ENCODE measurements around the gene PRDM16.

The PRDM16 gene

DNA sequence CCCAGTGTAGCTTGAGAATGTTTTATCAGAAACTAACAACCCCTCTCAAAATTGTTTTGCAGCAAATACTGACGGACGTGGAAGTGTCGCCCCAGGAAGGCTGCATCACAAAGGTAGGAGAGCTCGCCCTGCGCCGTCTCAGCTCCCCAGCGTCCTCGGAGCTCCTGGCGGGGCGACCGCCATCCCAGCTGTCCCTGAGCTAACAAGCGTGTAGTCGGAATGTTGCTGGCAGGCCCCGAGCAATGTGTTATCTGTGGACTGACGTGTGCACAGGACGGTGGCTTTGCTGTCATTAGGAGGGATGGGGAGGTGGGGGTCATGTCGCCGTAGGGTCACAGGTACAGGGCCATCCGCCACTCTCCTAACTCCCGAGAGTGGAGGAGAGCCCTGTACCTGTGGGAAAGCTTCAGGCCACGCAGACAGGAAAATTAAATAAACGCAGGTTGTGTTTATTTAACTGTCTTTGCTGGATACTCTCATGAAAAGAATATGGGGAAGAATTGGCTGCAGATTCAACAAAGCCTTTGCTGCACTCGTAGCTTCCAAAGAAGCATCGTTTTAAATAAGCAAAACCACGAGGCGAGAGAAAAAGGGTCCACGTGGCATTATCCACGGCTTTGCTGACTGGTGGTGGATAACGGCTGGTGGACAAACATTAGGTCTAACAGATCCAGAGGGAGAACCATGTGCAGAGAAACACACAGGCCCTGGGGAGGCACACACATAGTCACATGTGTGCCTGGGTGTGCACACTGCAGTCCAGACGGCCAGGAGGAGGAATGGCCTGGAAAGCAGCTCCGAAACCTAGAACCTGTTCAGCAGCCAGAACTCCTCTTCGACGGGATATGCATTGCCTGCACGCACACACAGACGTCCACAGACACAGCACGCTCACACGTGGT is 175.3 kb downstream of the PRDM16 start:
- Histone ChIP-seq H3K36me3 (ENCODE audit: insufficient read depth, low read length) (no peaks in the 10 kb centered on the region), H3K27me3 (ENCODE audit: control insufficient read depth, insufficient read depth, low read length) (peaks cover 8% of the 10 kb centered on the region), H3K4me1 (ENCODE audit: control insufficient read depth, insufficient read depth, low read length) (no peaks in the 10 kb centered on the region), H3K4me3 (ENCODE audit: low read length) (no peak overlapping the region), H3K9me3 (replicated peaks; ENCODE audit: low read length) (no peaks in the 10 kb centered on the region), H3K4me2 (ENCODE audit: low read length) (no peak overlapping the region), H3K9ac (ENCODE audit: low read depth, low read length) (no peak overlapping the region)

DNA sequence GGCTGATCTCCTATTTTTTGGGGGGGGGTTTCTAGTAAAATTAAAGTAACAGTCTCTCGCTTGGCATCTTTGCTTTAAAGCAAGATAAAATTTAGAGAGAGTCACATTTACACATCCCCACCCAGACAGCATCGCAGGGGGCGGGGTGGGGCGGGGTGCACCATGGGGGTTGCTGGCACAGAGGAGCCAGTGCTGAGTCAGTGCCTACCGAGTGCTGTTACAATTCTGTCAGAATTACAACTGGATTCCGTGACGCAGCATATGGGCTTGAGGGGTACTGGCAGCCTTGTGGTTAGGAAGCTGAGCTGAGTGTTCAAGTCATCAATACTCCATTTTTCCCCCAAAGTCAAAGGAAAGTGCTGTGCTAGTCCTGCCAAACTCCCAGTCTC is 175.9 kb downstream of the PRDM16 start:
- Histone ChIP-seq H3K36me3 (ENCODE audit: insufficient read depth, low read length) (no peaks in the 10 kb centered on the region), H3K9me3 (replicated peaks; ENCODE audit: low read length) (no peaks in the 10 kb centered on the region), H3K4me3 (ENCODE audit: low read length) (no peak overlapping the region), H3K27me3 (ENCODE audit: control insufficient read depth, insufficient read depth, low read length) (peaks cover 8% of the 10 kb centered on the region), H3K4me2 (ENCODE audit: low read length) (no peak overlapping the region), H3K4me1 (ENCODE audit: control insufficient read depth, insufficient read depth, low read length) (no peaks in the 10 kb centered on the region), H3K9ac (ENCODE audit: low read depth, low read length) (no peak overlapping the region)

DNA sequence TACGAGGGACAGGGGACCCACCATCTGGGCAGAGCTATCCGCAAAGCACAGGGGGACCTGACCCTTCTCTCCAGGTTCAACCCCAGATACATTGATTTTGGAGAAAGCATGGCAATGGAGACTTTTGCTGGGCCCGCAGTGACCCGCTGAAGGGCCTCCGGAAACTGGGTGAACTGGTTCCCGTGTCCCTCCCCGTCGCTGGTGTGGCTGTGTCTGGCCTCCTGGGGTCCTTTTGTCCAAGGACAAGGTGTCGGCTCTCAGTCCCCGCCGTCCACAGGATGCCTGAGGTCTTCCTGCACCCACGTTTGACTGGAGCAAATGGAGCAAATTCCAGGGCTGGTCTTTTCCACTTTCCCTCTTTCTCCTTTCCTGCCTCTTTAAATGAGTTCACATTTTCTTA is 176.3 kb downstream of the PRDM16 start:
- no peaks in the 10 kb centered on the region for H3K4me1 ChIP-seq (ENCODE audit: control insufficient read depth, insufficient read depth, low read length)
- no peak overlapping the region for H3K4me2 ChIP-seq (ENCODE audit: low read length)
- H3K27me3 ChIP-seq (ENCODE audit: control insufficient read depth, insufficient read depth, low read length) = peaks cover 8% of the 10 kb centered on the region
- H3K9ac ChIP-seq (ENCODE audit: low read depth, low read length) = no peak overlapping the region
- no peaks in the 10 kb centered on the region for H3K9me3 ChIP-seq (replicated peaks; ENCODE audit: low read length)
- H3K4me3 ChIP-seq (ENCODE audit: low read length) = no peak overlapping the region
- no peaks in the 10 kb centered on the region for H3K36me3 ChIP-seq (ENCODE audit: insufficient read depth, low read length)

DNA sequence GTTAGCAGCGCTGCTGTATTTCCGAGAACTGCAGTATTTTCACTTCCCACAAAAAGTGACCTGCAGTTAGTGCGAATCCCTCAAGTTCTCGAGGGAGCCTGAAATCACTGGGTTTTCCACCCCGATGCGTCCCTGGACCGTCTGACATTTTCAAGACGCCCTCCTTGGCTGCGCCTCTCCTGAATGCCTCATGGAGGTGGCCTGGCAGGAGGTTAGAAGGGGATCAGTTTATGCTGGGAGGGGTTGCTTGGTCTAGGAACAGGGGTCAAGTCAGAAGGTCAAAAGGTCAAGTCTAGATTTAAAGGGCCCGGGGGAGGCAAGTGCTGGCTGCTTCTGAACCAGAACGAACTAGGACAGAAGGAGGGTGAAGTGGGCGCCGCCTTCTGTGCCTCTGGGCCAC is 176.8 kb downstream of the PRDM16 start:
- Histone ChIP-seq H3K36me3 (ENCODE audit: insufficient read depth, low read length) (no peaks in the 10 kb centered on the region), H3K9ac (ENCODE audit: low read depth, low read length) (no peak overlapping the region), H3K4me3 (ENCODE audit: low read length) (no peak overlapping the region), H3K4me1 (ENCODE audit: control insufficient read depth, insufficient read depth, low read length) (no peaks in the 10 kb centered on the region), H3K9me3 (replicated peaks; ENCODE audit: low read length) (no peaks in the 10 kb centered on the region), H3K27me3 (ENCODE audit: control insufficient read depth, insufficient read depth, low read length) (peaks cover 8% of the 10 kb centered on the region), H3K4me2 (ENCODE audit: low read length) (no peak overlapping the region)

DNA sequence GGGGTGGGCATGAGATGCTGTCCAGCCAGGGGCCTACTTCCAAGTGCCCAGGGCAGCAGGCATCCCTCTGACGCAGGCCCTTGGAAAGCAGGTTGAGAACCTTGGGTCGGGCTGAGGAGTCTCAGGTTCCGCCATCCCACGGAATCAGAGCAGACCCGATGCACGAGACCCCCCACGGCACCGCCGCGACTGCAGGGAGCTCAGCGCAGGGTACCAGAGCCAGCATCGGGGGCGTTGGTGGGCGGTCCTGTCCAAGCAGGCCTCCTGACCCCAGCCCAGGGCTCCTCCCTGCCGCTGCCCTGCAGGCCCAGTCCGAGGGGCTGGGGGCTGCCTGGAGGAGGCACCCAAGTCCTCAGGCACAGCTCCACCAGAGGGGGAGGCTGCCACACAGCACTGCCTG is 177.2 kb downstream of the PRDM16 start:
- H3K4me2 ChIP-seq (ENCODE audit: low read length) = no peak overlapping the region
- no peaks in the 10 kb centered on the region for H3K4me1 ChIP-seq (ENCODE audit: control insufficient read depth, insufficient read depth, low read length)
- no peaks in the 10 kb centered on the region for H3K9me3 ChIP-seq (replicated peaks; ENCODE audit: low read length)
- no peaks in the 10 kb centered on the region for H3K36me3 ChIP-seq (ENCODE audit: insufficient read depth, low read length)
- H3K9ac ChIP-seq (ENCODE audit: low read depth, low read length) = no peak overlapping the region
- H3K4me3 ChIP-seq (ENCODE audit: low read length) = no peak overlapping the region
- peaks cover 8% of the 10 kb centered on the region for H3K27me3 ChIP-seq (ENCODE audit: control insufficient read depth, insufficient read depth, low read length)

DNA sequence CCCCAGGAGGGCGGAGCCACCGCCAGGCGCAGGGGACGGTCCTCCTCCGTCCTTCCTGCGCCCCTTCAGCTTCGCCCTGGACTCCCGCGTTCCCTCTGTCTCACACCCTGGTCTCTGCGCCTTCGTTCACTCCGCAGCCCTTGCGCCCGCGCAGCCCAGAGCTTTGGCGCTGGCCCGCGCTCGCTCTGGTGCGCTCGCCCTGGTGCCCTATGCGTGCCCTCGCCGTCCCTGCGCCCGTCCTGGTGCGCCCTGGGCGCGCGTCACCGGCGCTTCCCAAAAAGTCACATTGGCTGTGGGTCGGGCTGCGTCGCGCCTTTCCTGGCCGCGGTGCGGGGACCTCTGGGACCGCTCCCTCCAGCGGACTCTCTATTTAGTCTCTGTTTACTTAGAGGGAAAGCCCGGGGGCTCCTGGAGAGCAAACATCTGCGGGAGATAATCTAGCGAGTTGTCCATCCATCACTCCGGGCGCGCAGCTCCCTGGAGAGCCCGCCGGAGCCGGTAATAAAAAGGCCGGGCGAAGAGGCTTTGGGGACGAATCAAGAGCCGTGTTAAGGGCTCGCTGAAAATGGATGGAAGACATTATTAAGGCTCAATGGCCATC is 178.6 kb downstream of the PRDM16 start:
- no peak overlapping the region for H3K4me2 ChIP-seq (ENCODE audit: low read length)
- no peak overlapping the region for H3K4me3 ChIP-seq (ENCODE audit: low read length)
- no peak overlapping the region for H3K9ac ChIP-seq (ENCODE audit: low read depth, low read length)
- H3K9me3 ChIP-seq (replicated peaks; ENCODE audit: low read length) = no peaks in the 10 kb centered on the region
- no peaks in the 10 kb centered on the region for H3K4me1 ChIP-seq (ENCODE audit: control insufficient read depth, insufficient read depth, low read length)
- H3K27me3 ChIP-seq (ENCODE audit: control insufficient read depth, insufficient read depth, low read length) = peaks cover 4% of the 10 kb centered on the region
- H3K36me3 ChIP-seq (ENCODE audit: insufficient read depth, low read length) = no peaks in the 10 kb centered on the region

DNA sequence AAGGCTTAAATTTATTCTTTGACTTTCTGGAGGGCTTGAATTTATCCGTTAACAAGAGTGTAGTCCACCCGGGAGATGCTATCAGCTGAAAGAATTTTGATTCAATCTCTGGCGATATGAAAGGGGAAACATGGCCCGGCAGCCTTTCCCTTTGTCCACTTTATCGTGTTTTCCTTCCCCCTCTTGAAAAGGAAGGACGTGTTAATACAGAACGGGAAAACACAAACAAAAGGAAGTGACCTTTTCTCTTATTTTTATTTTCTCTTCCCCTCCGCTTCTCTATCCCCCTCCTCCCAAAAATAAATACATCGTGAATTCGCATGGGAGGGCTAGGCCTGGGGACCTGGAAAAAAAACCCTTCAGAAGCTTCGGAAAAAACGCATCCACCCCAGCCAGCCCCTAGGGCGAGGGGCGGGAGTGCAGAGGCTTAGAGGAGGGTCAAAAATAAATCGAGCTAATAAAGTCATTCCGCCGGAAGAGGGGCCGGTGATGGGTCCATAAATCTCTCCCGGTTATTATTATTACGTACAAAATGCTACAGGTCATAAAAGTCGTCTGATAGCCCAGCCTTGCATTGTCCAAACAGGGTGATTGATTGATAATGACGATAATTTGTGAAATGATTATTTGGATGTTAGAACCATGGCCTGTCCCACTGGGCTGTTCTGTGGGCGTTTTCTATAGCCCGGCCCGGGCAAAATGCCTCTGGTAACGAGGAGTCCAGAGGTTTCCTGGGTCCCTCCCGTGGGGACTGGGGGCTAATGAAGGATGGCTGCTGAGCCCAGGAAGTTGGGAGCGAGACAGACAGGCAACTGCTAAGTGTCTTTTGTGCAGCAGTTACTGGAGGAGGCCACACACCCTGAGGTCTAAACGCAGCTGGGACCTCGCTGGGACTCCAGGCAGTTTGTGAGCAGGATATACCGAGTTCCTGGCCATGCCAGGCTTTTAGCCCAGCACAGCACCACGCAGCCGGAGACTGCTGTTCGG is 179.4 kb downstream of the PRDM16 start:
- Histone ChIP-seq H3K36me3 (ENCODE audit: insufficient read depth, low read length) (no peaks in the 10 kb centered on the region), H3K4me3 (ENCODE audit: low read length) (no peak overlapping the region), H3K9me3 (replicated peaks; ENCODE audit: low read length) (no peaks in the 10 kb centered on the region), H3K4me2 (ENCODE audit: low read length) (no peak overlapping the region), H3K9ac (ENCODE audit: low read depth, low read length) (no peak overlapping the region), H3K4me1 (ENCODE audit: control insufficient read depth, insufficient read depth, low read length) (no peaks in the 10 kb centered on the region), H3K27me3 (ENCODE audit: control insufficient read depth, insufficient read depth, low read length) (peaks cover 4% of the 10 kb centered on the region)

DNA sequence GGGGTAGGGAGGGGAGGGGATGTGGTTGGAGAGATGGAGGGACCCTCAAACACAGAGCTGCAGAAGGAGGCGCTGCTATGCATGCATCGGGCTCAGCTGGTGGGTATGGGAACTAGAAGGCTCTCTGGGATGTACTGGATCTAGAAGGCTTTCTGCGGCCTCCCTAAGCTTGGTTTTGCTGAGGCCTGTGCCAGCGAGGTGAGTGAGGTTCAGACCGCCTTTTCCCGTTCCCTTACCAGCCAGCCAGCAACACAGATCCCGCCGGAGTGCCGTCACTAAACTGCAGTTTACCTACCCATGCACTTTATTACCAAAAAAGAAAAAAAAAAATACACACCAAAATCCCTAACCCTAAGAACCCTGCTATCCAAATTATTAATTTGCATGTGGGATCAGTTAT is 180.2 kb downstream of the PRDM16 start:
- H3K4me2 ChIP-seq (ENCODE audit: low read length) = no peak overlapping the region
- H3K9ac ChIP-seq (ENCODE audit: low read depth, low read length) = no peak overlapping the region
- no peaks in the 10 kb centered on the region for H3K4me1 ChIP-seq (ENCODE audit: control insufficient read depth, insufficient read depth, low read length)
- H3K27me3 ChIP-seq (ENCODE audit: control insufficient read depth, insufficient read depth, low read length) = peaks cover 2% of the 10 kb centered on the region
- H3K36me3 ChIP-seq (ENCODE audit: insufficient read depth, low read length) = no peaks in the 10 kb centered on the region
- no peak overlapping the region for H3K4me3 ChIP-seq (ENCODE audit: low read length)
- H3K9me3 ChIP-seq (replicated peaks; ENCODE audit: low read length) = no peaks in the 10 kb centered on the region

DNA sequence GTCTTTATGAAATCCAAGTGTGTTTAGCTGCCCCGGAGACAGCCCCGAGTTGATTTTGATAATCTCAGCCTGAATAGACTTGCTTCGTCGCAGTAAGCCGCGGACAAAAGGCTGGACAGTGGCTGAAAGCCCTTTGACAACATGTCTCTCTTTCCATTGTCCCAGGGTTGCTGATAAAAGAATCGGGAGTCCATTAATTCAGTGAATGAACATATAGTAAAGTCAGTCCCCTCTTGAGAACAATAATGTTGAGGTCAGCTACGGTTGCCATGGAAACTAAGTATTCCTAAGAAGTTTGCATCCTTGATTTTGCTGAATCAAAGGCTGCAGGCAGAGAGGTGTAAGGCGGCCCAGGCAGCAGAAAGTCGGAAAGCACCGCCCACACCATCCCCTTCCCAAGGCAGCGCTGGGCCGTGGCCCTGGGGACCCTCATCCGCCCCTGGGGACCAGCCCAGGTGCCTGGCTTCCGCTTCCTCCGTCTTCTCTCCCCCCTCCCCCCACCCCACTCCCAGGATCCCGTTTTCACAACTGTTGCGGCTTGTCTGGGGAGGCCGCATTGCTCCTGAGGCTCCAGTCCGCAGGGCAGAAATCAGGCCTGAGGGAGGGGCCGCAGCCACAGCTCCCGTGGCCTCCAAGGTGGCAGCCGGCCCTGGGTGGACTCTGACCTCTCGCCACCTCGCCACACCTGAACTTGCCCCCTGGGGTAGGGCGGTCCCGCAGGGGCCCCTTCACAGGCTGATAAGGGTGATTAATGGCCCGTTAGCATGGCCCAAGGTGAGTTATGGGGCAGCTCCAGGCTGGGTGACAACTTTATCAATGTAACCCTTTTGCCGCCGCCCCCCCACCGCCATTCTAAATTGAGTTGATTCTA is 180.9 kb downstream of the PRDM16 start:
- Histone ChIP-seq H3K9me3 (replicated peaks; ENCODE audit: low read length) (no peaks in the 10 kb centered on the region), H3K36me3 (ENCODE audit: insufficient read depth, low read length) (no peaks in the 10 kb centered on the region), H3K4me1 (ENCODE audit: control insufficient read depth, insufficient read depth, low read length) (no peaks in the 10 kb centered on the region), H3K4me2 (ENCODE audit: low read length) (no peak overlapping the region), H3K9ac (ENCODE audit: low read depth, low read length) (no peak overlapping the region), H3K4me3 (ENCODE audit: low read length) (no peak overlapping the region), H3K27me3 (ENCODE audit: control insufficient read depth, insufficient read depth, low read length) (no peaks in the 10 kb centered on the region)

DNA sequence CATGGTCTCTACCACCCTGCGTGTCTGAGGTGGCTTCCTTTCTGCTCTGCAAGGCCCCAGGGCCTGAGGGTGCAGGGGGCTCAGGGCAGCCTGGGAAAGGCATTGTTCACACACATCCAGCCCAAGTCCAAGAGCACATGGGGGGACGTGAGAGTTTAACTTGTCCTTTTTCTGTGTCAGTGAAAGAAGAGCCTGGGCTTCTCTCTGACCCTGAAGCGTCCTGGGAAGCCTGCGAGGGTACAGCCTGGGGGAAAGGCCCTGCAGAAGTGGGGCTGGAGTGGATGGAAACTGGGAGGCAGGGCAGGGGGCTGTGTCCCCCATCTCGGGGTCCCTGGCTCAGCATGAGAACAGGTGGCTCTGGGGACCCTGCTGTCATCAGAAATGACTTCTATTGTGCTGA is 181.6 kb downstream of the PRDM16 start:
- H3K4me2 ChIP-seq (ENCODE audit: low read length) = no peak overlapping the region
- no peak overlapping the region for H3K9ac ChIP-seq (ENCODE audit: low read depth, low read length)
- H3K4me1 ChIP-seq (ENCODE audit: control insufficient read depth, insufficient read depth, low read length) = no peaks in the 10 kb centered on the region
- H3K27me3 ChIP-seq (ENCODE audit: control insufficient read depth, insufficient read depth, low read length) = no peaks in the 10 kb centered on the region
- H3K36me3 ChIP-seq (ENCODE audit: insufficient read depth, low read length) = no peaks in the 10 kb centered on the region
- no peaks in the 10 kb centered on the region for H3K9me3 ChIP-seq (replicated peaks; ENCODE audit: low read length)
- H3K4me3 ChIP-seq (ENCODE audit: low read length) = no peak overlapping the region

All from skeletal muscle satellite cell (primary cell).